OCI-LY7 (cell line): ENCODE results near the gene PPFIBP1.

Source experiments
- CTCF ChIP-seq: fragments of 200-600 bp; sonication (generic); conservative IDR thresholded peaks from 2 replicates; pipeline ENCODE4 v1.5.1; 2014; ENCODE audit warnings: mild to moderate bottlenecking, antibody characterized with exemption, low read length, moderate library complexity, mixed read lengths
- EZH2phosphoT487 ChIP-seq: fragments of 200-600 bp; sonication (generic); IDR thresholded peaks from 2 replicates; pipeline ENCODE4 v1.6.1; 2018; ENCODE audit warnings: low read depth, borderline replicate concordance, mild to moderate bottlenecking, mixed run types, antibody characterized with exemption, low read length, moderate library complexity, mixed read lengths

GRCh38 chr12:27517961-27518665, 5.9 kb upstream of the PPFIBP1 start:
- no peak for TF ChIP-seq CTCF
- no peak for TF ChIP-seq EZH2phosphoT487
